HepG2 (cell line): ENCODE results near the gene NCOA6. TPM values are rescaled to one million over a fixed set of nuclear protein-coding genes. Genes with fewer than 3 reads are reported as not detected.
A peak's percentile ranks its signal among the peaks of the same experiment; 100 is the strongest.

Experiments
- AGO2 ChIP-seq: fragments of 200-400 bp; formaldehyde crosslinking; optimal IDR thresholded peaks from 2 replicates; pipeline ENCODE3; 2017; ENCODE audit warnings: mild to moderate bottlenecking, low read depth, low read length, moderate library complexity
- CHCHD3 ChIP-seq: sonication (generic); formaldehyde crosslinking; IDR thresholded peaks from 2 replicates; pipeline ENCODE4 v1.8.0; 2022; ENCODE audit warnings: mild to moderate bottlenecking, missing genetic modification reagents, moderate library complexity
- E2F1 ChIP-seq: sonication (generic); formaldehyde crosslinking; IDR thresholded peaks from 2 replicates; pipeline ENCODE4 v1.5.0; 2020; ENCODE audit warnings: missing genetic modification reagents
- ETS1 ChIP-seq: sonication (generic); formaldehyde crosslinking; IDR thresholded peaks from 2 replicates; pipeline ENCODE4 v1.4.0; 2020; ENCODE audit warnings: missing genetic modification reagents
- GATAD2A ChIP-seq: IDR thresholded peaks from 2 replicates; pipeline ENCODE4 v1.6.1; 2016
- HMG20B ChIP-seq: conservative IDR thresholded peaks from 2 replicates; pipeline ENCODE4 v1.6.1; 2016; ENCODE audit warnings: missing genetic modification reagents, missing compliant biosample characterization
- IRF1 ChIP-seq: sonication (generic); formaldehyde crosslinking; IDR thresholded peaks from 2 replicates; pipeline ENCODE4 v1.4.0; 2020; ENCODE audit warnings: low read depth, mild to moderate bottlenecking, missing genetic modification reagents
- JARID2 ChIP-seq: sonication (generic); formaldehyde crosslinking; IDR thresholded peaks from 2 replicates; pipeline ENCODE4 v1.8.1; 2023; ENCODE audit warnings: missing genetic modification reagents, inconsistent platforms; ENCODE audit not compliant: insufficient replicate concordance
- NCOA5 ChIP-seq: sonication (generic); formaldehyde crosslinking; IDR thresholded peaks from 2 replicates; pipeline ENCODE4 v1.4.0; 2020; ENCODE audit warnings: missing genetic modification reagents
- NFE2 ChIP-seq: sonication (generic); formaldehyde crosslinking; IDR thresholded peaks from 2 replicates; pipeline ENCODE4 v1.4.0; 2020; ENCODE audit warnings: missing genetic modification reagents
- REL ChIP-seq: sonication (generic); formaldehyde crosslinking; conservative IDR thresholded peaks from 2 replicates; pipeline ENCODE4 v1.8.0; 2022; ENCODE audit warnings: mild to moderate bottlenecking, missing genetic modification reagents, moderate library complexity
- RFX3 ChIP-seq: IDR thresholded peaks from 2 replicates; pipeline ENCODE4 v1.6.1; 2016; ENCODE audit warnings: missing biosample characterization, missing genetic modification reagents
- RFXANK ChIP-seq: IDR thresholded peaks from 2 replicates; pipeline ENCODE4 v1.6.1; 2016
- SNAPC2 ChIP-seq: sonication (generic); formaldehyde crosslinking; IDR thresholded peaks from 2 replicates; pipeline ENCODE4 v1.8.1; 2022; ENCODE audit warnings: mild to moderate bottlenecking, missing genetic modification reagents
- TCF7 ChIP-seq: sonication (generic); IDR thresholded peaks from 2 replicates; pipeline ENCODE4 v1.6.1; 2016; ENCODE audit warnings: antibody characterized with exemption, low read depth
- TEAD3 ChIP-seq: optimal IDR thresholded peaks from 2 replicates; pipeline ENCODE3; 2016; ENCODE audit warnings: borderline replicate concordance
- ZNF34 ChIP-seq: sonication (generic); formaldehyde crosslinking; IDR thresholded peaks from 2 replicates; pipeline ENCODE4 v1.4.0; 2020; ENCODE audit warnings: mild to moderate bottlenecking, missing genetic modification reagents, borderline replicate concordance
- ZNF580 ChIP-seq: IDR thresholded peaks from 2 replicates; pipeline ENCODE4 v1.6.1; 2016; ENCODE audit warnings: low read depth, borderline replicate concordance
- ZSCAN5A ChIP-seq: sonication (generic); formaldehyde crosslinking; IDR thresholded peaks from 2 replicates; pipeline ENCODE4 v1.8.0; 2022; ENCODE audit warnings: mild to moderate bottlenecking, missing genetic modification reagents, borderline replicate concordance
- polyA plus RNA-seq, 8 experiments: library from polyadenylated mRNA; depleted of rRNA in 3 of 8; stranded (reverse) in 7 of 8; unstranded in 1 of 8; fragments of >200 nt; fragmentation: Illumina TruSeq in 4 of 8; extraction: Trizol in 4 of 8; gene quantifications; 2 replicates each; pipeline versions ENCODE4 v1.2.1 to v1.2.3, GENCODE V29; 2011 to 2016; ENCODE audit warnings: low read depth in 4 of 8, missing spikeins in 1 of 8, mixed read lengths in 1 of 8; ENCODE audit not compliant: insufficient read depth in 1 of 8
- total RNA-seq, 5 experiments: library from RNA; depleted of rRNA; stranded (reverse); fragments of >200 nt; fragmentation: Illumina TruSeq; extraction: Trizol; gene quantifications; 2 replicates each; pipeline ENCODE4 v1.2.3, GENCODE V29; 2016; ENCODE audit warnings: low read depth in 1 of 5
- TF ChIP-seq, protein P1 (sequence below): sonication (generic); IDR thresholded peaks from 2 replicates; pipeline ENCODE4 v1.6.1; 2016; ENCODE audit warnings: low read depth, borderline replicate concordance
- TF ChIP-seq, protein P2 (sequence below): sonication (generic); formaldehyde crosslinking; IDR thresholded peaks from 2 replicates; pipeline ENCODE4 v1.8.0; 2022; ENCODE audit warnings: mild to moderate bottlenecking, missing genetic modification reagents

The NCOA6 gene
- total and polyA plus RNA-seq, 2 of the 13 experiments (the other 11 are each of a cell fraction or from before 2014, with no cell fraction given), result 11.2 to 29.3 TPM

GRCh38 chr20:34703424-34704176, 121.9 kb downstream of the NCOA6 start (continued):
- TF ChIP-seq IRF1 (CRISPR knock-in tag), result no peak
- no peak for TF ChIP-seq RFX3 (CRISPR knock-in tag)
- TF ChIP-seq NFE2 (CRISPR knock-in tag), result no peak; the same call in 1 of the 2 replicates
- TF ChIP-seq TCF7, result no peak
- no peak; the same call in 1 of the 2 replicates for TF ChIP-seq E2F1
- no peak for TF ChIP-seq ZNF34
- TF ChIP-seq REL (CRISPR knock-in tag), result 0 out of 2 replicates have a peak, but pooled peaks have one; percentile 52
- TF ChIP-seq NCOA5 (CRISPR knock-in tag), result no peak
- 0 out of 2 replicates have a peak, but pooled peaks have one; percentile 37 for TF ChIP-seq ZSCAN5A
- TF ChIP-seq ZNF580, result 0 out of 2 replicates have a peak, but pooled peaks have one; percentile 49
- no peak for TF ChIP-seq CHCHD3 (CRISPR knock-in tag)
- peak; percentile 86 for TF ChIP-seq TEAD3 (CRISPR knock-in tag)
- no peak for TF ChIP-seq AGO2
- TF ChIP-seq, protein P1, sequence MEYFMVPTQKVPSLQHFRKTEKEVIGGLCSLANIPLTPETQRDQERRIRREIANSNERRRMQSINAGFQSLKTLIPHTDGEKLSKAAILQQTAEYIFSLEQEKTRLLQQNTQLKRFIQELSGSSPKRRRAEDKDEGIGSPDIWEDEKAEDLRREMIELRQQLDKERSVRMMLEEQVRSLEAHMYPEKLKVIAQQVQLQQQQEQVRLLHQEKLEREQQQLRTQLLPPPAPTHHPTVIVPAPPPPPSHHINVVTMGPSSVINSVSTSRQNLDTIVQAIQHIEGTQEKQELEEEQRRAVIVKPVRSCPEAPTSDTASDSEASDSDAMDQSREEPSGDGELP, result peak; percentile 51
- TF ChIP-seq, protein P2, sequence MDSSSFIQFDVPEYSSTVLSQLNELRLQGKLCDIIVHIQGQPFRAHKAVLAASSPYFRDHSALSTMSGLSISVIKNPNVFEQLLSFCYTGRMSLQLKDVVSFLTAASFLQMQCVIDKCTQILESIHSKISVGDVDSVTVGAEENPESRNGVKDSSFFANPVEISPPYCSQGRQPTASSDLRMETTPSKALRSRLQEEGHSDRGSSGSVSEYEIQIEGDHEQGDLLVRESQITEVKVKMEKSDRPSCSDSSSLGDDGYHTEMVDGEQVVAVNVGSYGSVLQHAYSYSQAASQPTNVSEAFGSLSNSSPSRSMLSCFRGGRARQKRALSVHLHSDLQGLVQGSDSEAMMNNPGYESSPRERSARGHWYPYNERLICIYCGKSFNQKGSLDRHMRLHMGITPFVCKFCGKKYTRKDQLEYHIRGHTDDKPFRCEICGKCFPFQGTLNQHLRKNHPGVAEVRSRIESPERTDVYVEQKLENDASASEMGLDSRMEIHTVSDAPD (CRISPR knock-in tag), result no peak
- TF ChIP-seq HMG20B (CRISPR knock-in tag), result no peak
- TF ChIP-seq GATAD2A, result peak; percentile 61; the same call in 1 of the 2 replicates
- TF ChIP-seq JARID2, result no peak
- no peak for TF ChIP-seq ETS1
- 0 out of 2 replicates have a peak, but pooled peaks have one; percentile 2 for TF ChIP-seq RFXANK (CRISPR knock-in tag)
- 0 out of 2 replicates have a peak, but pooled peaks have one; percentile 16 for TF ChIP-seq SNAPC2 (CRISPR knock-in tag)
